Adipocyte (in vitro differentiated cells): ENCODE measurements around the gene CCDC88B.
A peak's percentile ranks its signal among the peaks of the same experiment; 100 is the strongest.

Source experiments
- DNase-seq: peaks from one replicate; pipeline ENCODE4 v3.0.0-alpha.2; 2015; ENCODE audit warnings: low read depth
- H3K27me3 ChIP-seq: replicated peaks from 2 replicates; pipeline ENCODE4 v1.7.0; 2013; ENCODE audit warnings: mild to moderate bottlenecking, low read length, moderate library complexity; ENCODE audit not compliant: control insufficient read depth, insufficient read depth
- H3K36me3 ChIP-seq: 2 replicates; pipeline ENCODE4 v1.7.0; 2013; ENCODE audit warnings: low read length, mild to moderate bottlenecking, moderate library complexity; ENCODE audit not compliant: control insufficient read depth, insufficient read depth, severe bottlenecking
- H3K4me1 ChIP-seq: 2 replicates; pipeline ENCODE4 v1.7.0; 2013; ENCODE audit warnings: mild to moderate bottlenecking, low read length, moderate library complexity; ENCODE audit not compliant: control insufficient read depth, insufficient read depth
- H3K4me3 ChIP-seq: 2 replicates; pipeline ENCODE4 v1.7.0; 2013; ENCODE audit warnings: mild to moderate bottlenecking, low read length, moderate library complexity
- H3K9ac ChIP-seq: 2 replicates; pipeline ENCODE4 v1.7.0; 2013; ENCODE audit warnings: mild to moderate bottlenecking, low read length, moderate library complexity
- H3K9me3 ChIP-seq: 2 replicates; pipeline ENCODE4 v1.7.0; 2013; ENCODE audit warnings: mild to moderate bottlenecking, low read length, moderate library complexity; ENCODE audit not compliant: control insufficient read depth

CCDC88B gene

GRCh38 chr11:64400102-64400501, 60.1 kb downstream of the CCDC88B start:
- no peak overlapping the region for H3K9ac ChIP-seq
- peak; percentile 7 for DNase-seq

GRCh38 chr11:64400667-64401066, 60.7 kb downstream of the CCDC88B start:
- no peak for DNase-seq

More at GRCh38 chr11:64400102-64400501, 60.1 kb downstream of the CCDC88B start:
- Histone ChIP-seq H3K4me1 (peaks cover 16% of the 10 kb centered on the region), H3K27me3 (peaks cover 21% of the 10 kb centered on the region), H3K4me3 (no peak overlapping the region), H3K9me3 (peaks cover 12% of the 10 kb centered on the region), H3K36me3 (no peaks in the 10 kb centered on the region)

GRCh38 chr11:64401775-64402174, 61.8 kb downstream of the CCDC88B start:
- H3K4me3 ChIP-seq, result no peak overlapping the region
- H3K36me3 ChIP-seq, result no peaks in the 10 kb centered on the region
- H3K9me3 ChIP-seq, result peaks cover 12% of the 10 kb centered on the region
- H3K4me1 ChIP-seq, result peaks cover 24% of the 10 kb centered on the region
- no peak overlapping the region for H3K9ac ChIP-seq
- DNase-seq, result no peak
- peaks cover 10% of the 10 kb centered on the region for H3K27me3 ChIP-seq

More at GRCh38 chr11:64400667-64401066, 60.7 kb downstream of the CCDC88B start:
- H3K4me3 ChIP-seq, result no peak overlapping the region
- H3K9me3 ChIP-seq, result peaks cover 12% of the 10 kb centered on the region
- H3K36me3 ChIP-seq, result no peaks in the 10 kb centered on the region
- H3K9ac ChIP-seq, result no peak overlapping the region
- H3K27me3 ChIP-seq, result peaks cover 17% of the 10 kb centered on the region
- H3K4me1 ChIP-seq, result peaks cover 16% of the 10 kb centered on the region

- no peak for DNase-seq
- peaks cover 24% of the 10 kb centered on the region for H3K4me1 ChIP-seq
- peaks cover 9% of the 10 kb centered on the region for H3K27me3 ChIP-seq
- no peaks in the 10 kb centered on the region for H3K36me3 ChIP-seq
- H3K9ac ChIP-seq, result no peak overlapping the region
- no peak overlapping the region for H3K4me3 ChIP-seq
- H3K9me3 ChIP-seq, result peaks cover 12% of the 10 kb centered on the region
Observed at GRCh38 chr11:64403106-64403505, 63.1 kb downstream of the CCDC88B start.

- H3K9me3 ChIP-seq, result peaks cover 8% of the 10 kb centered on the region
- H3K4me3 ChIP-seq, result no peak overlapping the region
- no peak overlapping the region for H3K9ac ChIP-seq
- H3K4me1 ChIP-seq, result peaks cover 11% of the 10 kb centered on the region
- peaks cover 18% of the 10 kb centered on the region for H3K27me3 ChIP-seq
- DNase-seq, result peak; percentile 22
- no peaks in the 10 kb centered on the region for H3K36me3 ChIP-seq
Observed at GRCh38 chr11:64406221-64406946, 66.4 kb downstream of the CCDC88B start.
